Measurements from ENCODE around the gene KNCN. TPM values are rescaled to one million over a fixed set of nuclear protein-coding genes. Genes with fewer than 3 reads are reported as not detected.

KNCN gene
- polyA plus RNA-seq, 1 donor from 2014 or later = not detected

DNA sequence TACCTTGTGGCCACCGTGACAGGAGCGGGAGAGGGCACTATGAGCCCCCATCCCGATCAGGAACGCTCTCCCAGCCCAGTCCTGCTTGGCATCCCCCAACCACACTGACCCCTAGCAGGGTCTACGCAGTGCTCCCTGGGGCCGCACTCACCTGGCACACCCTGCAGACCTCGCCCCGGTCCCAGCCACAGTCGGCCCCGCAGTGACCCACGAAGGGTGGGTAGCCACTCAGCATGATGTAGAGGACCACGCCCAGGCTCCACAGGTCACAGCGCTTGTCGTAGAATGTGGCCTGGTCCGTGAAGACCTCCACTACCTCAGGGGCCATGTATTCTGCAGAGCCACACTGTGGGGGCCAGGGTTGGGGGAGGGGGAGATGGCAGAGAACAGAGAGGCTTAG, 11.1 kb upstream of the KNCN start:
- no peak for TF ChIP-seq RAD21 (conservative IDR thresholded peaks at IDR 0.05)
- TF ChIP-seq, protein P1, sequence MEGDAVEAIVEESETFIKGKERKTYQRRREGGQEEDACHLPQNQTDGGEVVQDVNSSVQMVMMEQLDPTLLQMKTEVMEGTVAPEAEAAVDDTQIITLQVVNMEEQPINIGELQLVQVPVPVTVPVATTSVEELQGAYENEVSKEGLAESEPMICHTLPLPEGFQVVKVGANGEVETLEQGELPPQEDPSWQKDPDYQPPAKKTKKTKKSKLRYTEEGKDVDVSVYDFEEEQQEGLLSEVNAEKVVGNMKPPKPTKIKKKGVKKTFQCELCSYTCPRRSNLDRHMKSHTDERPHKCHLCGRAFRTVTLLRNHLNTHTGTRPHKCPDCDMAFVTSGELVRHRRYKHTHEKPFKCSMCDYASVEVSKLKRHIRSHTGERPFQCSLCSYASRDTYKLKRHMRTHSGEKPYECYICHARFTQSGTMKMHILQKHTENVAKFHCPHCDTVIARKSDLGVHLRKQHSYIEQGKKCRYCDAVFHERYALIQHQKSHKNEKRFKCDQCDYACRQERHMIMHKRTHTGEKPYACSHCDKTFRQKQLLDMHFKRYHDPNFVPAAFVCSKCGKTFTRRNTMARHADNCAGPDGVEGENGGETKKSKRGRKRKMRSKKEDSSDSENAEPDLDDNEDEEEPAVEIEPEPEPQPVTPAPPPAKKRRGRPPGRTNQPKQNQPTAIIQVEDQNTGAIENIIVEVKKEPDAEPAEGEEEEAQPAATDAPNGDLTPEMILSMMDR (IDR thresholded peaks at IDR 0.05; ENCODE audit: poor library complexity, severe bottlenecking) = no peak
- no peak for TF ChIP-seq MXI1 (conservative IDR thresholded peaks at IDR 0.05; ENCODE audit: poor library complexity, severe bottlenecking)
- TF ChIP-seq, protein P2, sequence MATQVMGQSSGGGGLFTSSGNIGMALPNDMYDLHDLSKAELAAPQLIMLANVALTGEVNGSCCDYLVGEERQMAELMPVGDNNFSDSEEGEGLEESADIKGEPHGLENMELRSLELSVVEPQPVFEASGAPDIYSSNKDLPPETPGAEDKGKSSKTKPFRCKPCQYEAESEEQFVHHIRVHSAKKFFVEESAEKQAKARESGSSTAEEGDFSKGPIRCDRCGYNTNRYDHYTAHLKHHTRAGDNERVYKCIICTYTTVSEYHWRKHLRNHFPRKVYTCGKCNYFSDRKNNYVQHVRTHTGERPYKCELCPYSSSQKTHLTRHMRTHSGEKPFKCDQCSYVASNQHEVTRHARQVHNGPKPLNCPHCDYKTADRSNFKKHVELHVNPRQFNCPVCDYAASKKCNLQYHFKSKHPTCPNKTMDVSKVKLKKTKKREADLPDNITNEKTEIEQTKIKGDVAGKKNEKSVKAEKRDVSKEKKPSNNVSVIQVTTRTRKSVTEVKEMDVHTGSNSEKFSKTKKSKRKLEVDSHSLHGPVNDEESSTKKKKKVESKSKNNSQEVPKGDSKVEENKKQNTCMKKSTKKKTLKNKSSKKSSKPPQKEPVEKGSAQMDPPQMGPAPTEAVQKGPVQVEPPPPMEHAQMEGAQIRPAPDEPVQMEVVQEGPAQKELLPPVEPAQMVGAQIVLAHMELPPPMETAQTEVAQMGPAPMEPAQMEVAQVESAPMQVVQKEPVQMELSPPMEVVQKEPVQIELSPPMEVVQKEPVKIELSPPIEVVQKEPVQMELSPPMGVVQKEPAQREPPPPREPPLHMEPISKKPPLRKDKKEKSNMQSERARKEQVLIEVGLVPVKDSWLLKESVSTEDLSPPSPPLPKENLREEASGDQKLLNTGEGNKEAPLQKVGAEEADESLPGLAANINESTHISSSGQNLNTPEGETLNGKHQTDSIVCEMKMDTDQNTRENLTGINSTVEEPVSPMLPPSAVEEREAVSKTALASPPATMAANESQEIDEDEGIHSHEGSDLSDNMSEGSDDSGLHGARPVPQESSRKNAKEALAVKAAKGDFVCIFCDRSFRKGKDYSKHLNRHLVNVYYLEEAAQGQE (IDR thresholded peaks at IDR 0.05; ENCODE audit: borderline replicate concordance) = no peak
- no peak for TF ChIP-seq EP300 (conservative IDR thresholded peaks at IDR 0.05; ENCODE audit: poor library complexity, severe bottlenecking)
- TF ChIP-seq TAF1 (IDR thresholded peaks at IDR 0.05; ENCODE audit: low read depth) = no peak
- no peak for TF ChIP-seq SMC3 (conservative IDR thresholded peaks at IDR 0.05; ENCODE audit: poor library complexity)
- TF ChIP-seq POLR2AphosphoS5 (IDR thresholded peaks at IDR 0.05) = no peak
- no peak for TF ChIP-seq EZH2 (IDR thresholded peaks at IDR 0.05; ENCODE audit: borderline replicate concordance, insufficient read depth, low read length, poor library complexity, severe bottlenecking)
- no peaks in the 10 kb centered on the region for H3K9me2 ChIP-seq (ENCODE audit: insufficient read depth, low read length)
- H2AFZ ChIP-seq (ENCODE audit: low read depth, low read length) = no peak overlapping the region
- H3K27ac ChIP-seq (ENCODE audit: low read length) = no peak overlapping the region
- H3K4me3 ChIP-seq (ENCODE audit: low read length) = no peak overlapping the region
- H4K20me1 ChIP-seq (ENCODE audit: insufficient read depth) = no peaks in the 10 kb centered on the region
- peaks cover 6% of the 10 kb centered on the region for H3K9me3 ChIP-seq (ENCODE audit: low read length)
- no peak overlapping the region for H3K4me2 ChIP-seq (ENCODE audit: low read length)
- H3K79me2 ChIP-seq (replicated peaks; ENCODE audit: insufficient read depth, low read length) = no peaks in the 10 kb centered on the region
- no peaks in the 10 kb centered on the region for H3F3A ChIP-seq (ENCODE audit: insufficient read depth, low read length, poor library complexity, severe bottlenecking)
- H3K9ac ChIP-seq (ENCODE audit: low read length) = no peak overlapping the region
- H3K27me3 ChIP-seq (ENCODE audit: insufficient read depth, low read depth, low read length) = no peaks in the 10 kb centered on the region
- peaks cover 5% of the 10 kb centered on the region for H3K36me3 ChIP-seq (ENCODE audit: insufficient read depth, low read length)

DNA sequence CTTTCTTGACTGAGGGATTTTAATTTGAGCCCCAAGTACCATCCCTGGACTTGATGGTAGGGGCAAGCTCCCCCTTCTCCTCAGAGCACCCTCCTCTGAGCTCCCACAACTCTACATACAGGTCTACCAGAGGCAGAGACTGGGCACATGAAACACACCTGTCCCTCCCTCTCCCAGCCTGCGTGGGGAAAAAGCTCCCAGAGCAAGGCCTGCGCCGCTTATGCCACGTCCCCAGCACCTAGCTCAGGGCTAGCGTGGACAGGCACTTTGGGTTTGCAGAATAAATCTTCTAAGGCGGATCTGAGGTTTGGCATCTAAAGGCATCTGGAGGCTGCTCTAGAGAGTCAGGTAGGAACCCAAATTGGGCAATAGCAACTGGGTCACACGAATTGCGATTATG, 7.5 kb upstream of the KNCN start:
- no peaks in the 10 kb centered on the region for H3F3A ChIP-seq (ENCODE audit: insufficient read depth, low read length, poor library complexity, severe bottlenecking)
- peak overlapping the region; percentile 94 for H3K27ac ChIP-seq (ENCODE audit: low read length)
- H3K79me2 ChIP-seq (replicated peaks; ENCODE audit: insufficient read depth, low read length) = no peaks in the 10 kb centered on the region
- H3K4me3 ChIP-seq (ENCODE audit: low read length) = peak overlapping the region; percentile 43
- no peaks in the 10 kb centered on the region for H3K36me3 ChIP-seq (ENCODE audit: insufficient read depth, low read length)
- H3K9me3 ChIP-seq (ENCODE audit: low read length) = no peaks in the 10 kb centered on the region
- no peaks in the 10 kb centered on the region for H3K9me2 ChIP-seq (ENCODE audit: insufficient read depth, low read length)
- no peaks in the 10 kb centered on the region for H3K27me3 ChIP-seq (ENCODE audit: insufficient read depth, low read depth, low read length)
- TF ChIP-seq EP300 (conservative IDR thresholded peaks at IDR 0.05; ENCODE audit: poor library complexity, severe bottlenecking) (no peak), MXI1 (conservative IDR thresholded peaks at IDR 0.05; ENCODE audit: poor library complexity, severe bottlenecking) (no peak), EZH2 (IDR thresholded peaks at IDR 0.05; ENCODE audit: borderline replicate concordance, insufficient read depth, low read length, poor library complexity, severe bottlenecking) (no peak)
- TF ChIP-seq, protein P2 (IDR thresholded peaks at IDR 0.05; ENCODE audit: borderline replicate concordance) = no peak
- no peak overlapping the region for H3K4me2 ChIP-seq (ENCODE audit: low read length)
- peak overlapping the region; percentile 65 for H2AFZ ChIP-seq (ENCODE audit: low read depth, low read length)
- H3K9ac ChIP-seq (ENCODE audit: low read length) = peak overlapping the region; percentile 68
- H4K20me1 ChIP-seq (ENCODE audit: insufficient read depth) = no peaks in the 10 kb centered on the region
